Activated T-cell treated with anti-CD3 and anti-CD28 coated beads for 24 hours (primary cell): ENCODE data around the gene FAM81B.
"Not testable (repeated sequence)": the region's sequence is repeated elsewhere in the genome, so short reads cannot be mapped to it uniquely, and the experiment has no call there.

Experiments
- DNase-seq: peaks from one replicate; pipeline ENCODE4 v3.0.0-alpha.2; 2020; ENCODE audit warnings: low read depth

The FAM81B gene

GRCh38 chr5:95390812-95391492 lies at the start of gene FAM81B:
Gene FAM81B (plus strand): TSS chr5:95391366. CDS start chr5:95391390, 24 bp downstream.
- DNase-seq: no peak

DNA sequence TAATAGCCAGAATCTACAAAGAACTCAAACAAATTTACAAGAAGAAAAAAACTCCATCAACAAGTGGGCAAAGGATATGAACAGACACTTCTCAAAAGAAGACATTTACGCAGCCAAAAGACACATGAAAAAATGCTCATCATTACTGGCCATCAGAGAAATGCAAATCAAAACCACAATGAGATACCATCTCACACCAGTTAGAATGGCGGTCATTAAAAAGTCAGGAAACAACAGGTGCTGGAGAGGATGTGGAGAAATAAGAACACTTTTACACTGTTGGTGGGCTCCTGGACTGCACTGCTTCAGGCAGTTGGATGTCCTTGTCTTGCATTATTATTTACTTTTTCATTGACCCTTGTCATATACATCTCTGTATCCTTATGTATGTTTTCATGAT lies 49.7 kb upstream of the FAM81B start:
- not testable (repeated sequence) for DNase-seq

DNA sequence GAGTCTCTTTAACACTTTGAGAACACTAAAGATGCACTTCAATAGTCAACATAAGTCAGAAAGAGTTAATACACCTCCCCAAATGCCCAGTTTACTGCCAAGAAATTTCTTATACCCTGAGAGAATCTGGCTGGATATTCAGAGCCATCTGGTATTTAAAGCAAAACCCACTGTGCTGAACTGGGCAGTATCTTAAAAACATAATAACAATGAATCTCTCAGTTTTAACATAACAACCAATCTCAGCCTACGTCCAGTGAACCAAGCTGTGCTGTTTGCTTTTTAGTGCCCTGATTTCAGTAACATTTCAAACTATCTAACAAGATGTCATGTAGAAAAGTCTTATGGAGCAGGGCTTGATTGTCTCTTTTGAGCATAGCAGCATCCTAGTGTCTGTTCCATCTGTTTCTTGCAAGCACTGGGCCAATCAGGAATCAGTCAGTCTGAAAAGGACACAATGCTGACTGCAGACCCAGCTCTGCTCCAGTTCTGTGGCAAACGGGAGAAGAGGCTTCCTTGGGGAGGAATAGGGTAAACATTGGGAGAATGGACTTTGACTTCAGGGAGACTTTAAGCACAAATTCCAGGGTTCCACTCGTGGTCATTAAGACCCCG lies 43.6 kb upstream of the FAM81B start:
- DNase-seq: no peak

GRCh38 chr5:95350631-95351030 lies 40.5 kb upstream of the FAM81B start:
- no peak for DNase-seq

GRCh38 chr5:95352691-95353090 lies 38.5 kb upstream of the FAM81B start:
- DNase-seq: no peak

GRCh38 chr5:95358320-95358719 lies 32.8 kb upstream of the FAM81B start:
- no peak for DNase-seq

- DNase-seq: no peak
Measured at GRCh38 chr5:95358848-95359247, 32.3 kb upstream of the FAM81B start.

- not testable (repeated sequence) for DNase-seq
Measured at GRCh38 chr5:95360667-95361066, 30.5 kb upstream of the FAM81B start.

- no peak for DNase-seq
Measured at GRCh38 chr5:95365302-95366095, 25.7 kb upstream of the FAM81B start.

GRCh38 chr5:95369782-95370181 lies 21.4 kb upstream of the FAM81B start:
- DNase-seq: no peak

GRCh38 chr5:95374061-95374460 lies 17.1 kb upstream of the FAM81B start:
- DNase-seq: no peak

DNA sequence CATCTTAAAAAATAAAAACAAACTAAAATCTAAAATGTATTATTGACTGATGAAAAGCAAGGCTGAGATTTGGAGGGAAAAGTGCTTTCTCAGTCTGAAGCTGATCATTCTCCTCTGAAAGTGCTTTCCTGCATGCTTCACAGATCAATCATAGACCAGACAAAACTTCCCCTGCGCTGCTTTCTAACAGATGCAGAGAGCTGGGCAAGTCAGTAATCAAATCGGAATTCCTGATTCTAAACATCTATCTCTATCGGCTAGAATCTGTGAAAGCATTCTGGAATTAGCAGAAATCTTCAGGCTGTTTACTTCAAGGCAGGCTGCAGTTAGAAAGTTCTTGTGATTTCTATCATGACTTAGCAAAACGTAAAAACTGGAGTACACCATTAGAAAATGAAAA lies 15.6 kb upstream of the FAM81B start:
- no peak for DNase-seq

GRCh38 chr5:95379133-95379532 lies 12.0 kb upstream of the FAM81B start:
- DNase-seq: no peak

DNA sequence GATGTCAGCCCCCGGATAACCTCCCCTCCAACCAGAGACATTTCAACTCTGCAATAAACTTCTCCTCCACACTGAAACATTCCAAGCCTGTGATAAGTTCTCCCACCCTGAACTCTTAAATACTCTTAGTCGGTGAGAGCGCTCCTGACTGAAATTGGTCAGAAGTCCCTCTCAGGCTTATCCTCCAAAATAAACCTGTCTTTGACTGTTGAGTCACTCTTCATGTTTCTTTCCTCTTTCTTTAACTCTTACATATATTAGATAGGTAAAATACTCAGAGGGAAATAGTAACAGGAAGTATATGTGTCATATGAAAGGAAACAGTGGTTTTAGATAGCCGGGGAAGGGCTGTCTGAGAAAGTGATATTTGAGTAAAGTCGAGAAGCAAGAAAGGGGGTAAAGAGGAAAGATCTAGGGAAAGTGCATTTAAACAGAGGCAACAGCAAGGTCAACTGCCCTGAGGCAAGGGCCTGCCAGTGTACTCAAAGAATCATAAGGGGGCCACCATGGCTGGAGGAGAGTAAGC lies 11.0 kb upstream of the FAM81B start:
- DNase-seq: no peak

- DNase-seq: no peak
Measured at GRCh38 chr5:95382801-95383200, 8.4 kb upstream of the FAM81B start.

- DNase-seq: no peak
Measured at GRCh38 chr5:95384485-95385213, 6.5 kb upstream of the FAM81B start.

DNA sequence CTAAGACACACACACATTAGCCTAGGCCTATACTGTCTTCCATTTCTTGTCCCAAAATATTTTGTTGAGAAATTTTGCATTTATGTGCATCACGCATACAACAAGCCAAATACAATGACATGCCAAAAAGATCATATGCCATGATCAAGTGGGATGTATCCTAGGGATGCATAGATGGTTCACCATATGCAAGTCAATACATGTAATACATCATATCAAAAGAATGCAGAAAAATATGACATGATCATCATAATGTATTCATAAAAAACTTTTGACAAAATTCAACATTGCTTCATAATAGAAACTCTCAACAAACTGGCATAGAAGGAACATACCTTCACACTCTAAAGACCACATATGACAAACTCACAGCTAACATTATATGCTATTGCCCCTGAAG lies 5.8 kb upstream of the FAM81B start:
- no peak for DNase-seq

DNA sequence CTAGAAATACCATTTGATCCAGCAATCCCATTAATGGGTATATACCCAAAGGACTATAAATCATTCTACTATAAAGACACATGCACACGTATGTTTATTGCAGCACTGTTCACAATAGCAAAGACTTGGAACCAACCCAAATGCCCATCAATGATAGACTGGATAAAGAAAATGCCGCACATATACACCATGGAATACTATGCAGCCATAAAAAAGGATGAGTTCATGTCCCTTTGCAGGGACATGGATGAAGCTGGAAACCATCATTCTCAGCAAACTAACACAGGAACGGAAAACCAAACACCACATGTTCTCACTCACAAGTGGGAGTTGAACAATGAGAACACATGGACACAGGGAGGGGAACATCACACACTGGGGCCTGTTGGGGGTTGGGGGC lies 799 bp downstream of the FAM81B start:
- DNase-seq: not testable (repeated sequence)

DNA sequence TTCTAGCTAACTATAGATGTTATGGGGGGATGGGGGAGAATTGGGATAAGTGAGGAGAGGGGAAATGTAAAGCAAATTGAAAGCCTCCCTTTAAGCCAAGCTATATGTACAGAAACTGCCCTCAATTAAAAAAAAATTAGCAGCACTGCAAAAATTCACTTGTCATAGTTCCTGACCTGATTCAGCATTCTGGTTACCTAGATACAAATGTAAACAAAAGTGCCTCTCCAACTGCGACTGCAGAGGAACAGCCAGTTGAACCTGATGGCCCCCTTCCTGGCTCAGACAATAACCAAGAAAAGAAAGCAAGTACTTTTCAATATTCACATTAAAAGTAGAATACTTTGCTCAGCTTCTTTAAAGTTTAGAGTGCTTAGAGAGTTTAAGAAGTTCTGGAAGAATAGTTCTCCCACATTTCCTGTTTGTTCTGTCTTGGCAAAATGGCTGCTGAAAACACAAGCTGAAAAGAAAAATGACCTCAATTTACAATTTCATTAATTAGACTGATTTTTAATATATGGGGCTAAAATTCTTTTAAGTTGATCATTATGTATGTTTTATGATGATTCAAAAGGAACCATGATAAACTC lies 1.5 kb downstream of the FAM81B start:
- no peak for DNase-seq

GRCh38 chr5:95393279-95393678 lies 2.1 kb downstream of the FAM81B start:
- no peak for DNase-seq

DNA sequence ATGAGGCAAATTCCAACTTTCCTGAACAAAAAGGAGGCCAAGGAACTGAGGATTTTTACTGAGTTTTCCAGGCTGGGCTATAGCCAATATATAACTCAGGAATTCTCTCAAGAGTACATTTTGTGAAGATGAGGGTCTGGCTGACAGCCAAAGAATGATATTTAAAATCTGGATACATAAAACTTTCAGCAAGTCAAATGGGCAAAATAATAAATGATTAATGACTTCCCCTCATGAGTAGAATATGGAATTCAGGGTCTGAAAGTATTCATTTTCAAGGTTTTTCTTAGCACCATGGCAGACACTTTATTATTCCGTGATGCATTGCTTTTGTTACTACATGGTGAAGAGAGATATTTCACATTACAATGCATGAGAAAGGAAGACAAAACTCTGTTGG lies 7.8 kb downstream of the FAM81B start:
- DNase-seq: no peak

GRCh38 chr5:95401626-95402025 lies 10.5 kb downstream of the FAM81B start:
- no peak for DNase-seq
